DOHH2 (cell line): ENCODE measurements around the gene ZNF467.

Source experiments
- H3F3A ChIP-seq: fragments of 200-600 bp; sonication (generic), shearing (Covaris generic); 2 replicates; pipeline ENCODE4 v1.6.0; 2016; ENCODE audit warnings: antibody characterized with exemption, mild to moderate bottlenecking; ENCODE audit not compliant: control insufficient read depth, insufficient read depth
- H3K27ac ChIP-seq: fragments of 200-600 bp; sonication (generic); 2 replicates; pipeline ENCODE4 v1.5.1; 2014; ENCODE audit warnings: low read depth, mild to moderate bottlenecking, low read length, moderate library complexity
- H3K27me3 ChIP-seq: fragments of 200-600 bp; sonication (generic); 2 replicates; pipeline ENCODE4 v1.6.1; 2014; ENCODE audit warnings: mild to moderate bottlenecking, low read length, mixed read lengths; ENCODE audit not compliant: control insufficient read depth
- H3K36me3 ChIP-seq: fragments of 200-600 bp; sonication (generic); 2 replicates; pipeline ENCODE4 v1.6.1; 2014; ENCODE audit warnings: mild to moderate bottlenecking, low read length, moderate library complexity, mixed read lengths; ENCODE audit not compliant: control insufficient read depth
- H3K4me1 ChIP-seq: fragments of 200-600 bp; sonication (generic); 2 replicates; pipeline ENCODE4 v1.6.1; 2014; ENCODE audit warnings: mild to moderate bottlenecking, low read length, mixed read lengths; ENCODE audit not compliant: control insufficient read depth
- H3K4me2 ChIP-seq: fragments of 200-600 bp; sonication (generic); 2 replicates; pipeline ENCODE4 v1.6.0; 2014; ENCODE audit warnings: mild to moderate bottlenecking, low read length, moderate library complexity
- H3K4me3 ChIP-seq: fragments of 200-600 bp; sonication (generic); 2 replicates; pipeline ENCODE4 v1.5.1; 2014; ENCODE audit warnings: mild to moderate bottlenecking, low read length, mixed read lengths
- H3K79me2 ChIP-seq: fragments of 200-600 bp; sonication (generic); 2 replicates; pipeline ENCODE4 v1.6.1; 2014; ENCODE audit warnings: mild to moderate bottlenecking, low read length, mixed read lengths; ENCODE audit not compliant: control insufficient read depth
- H3K9me2 ChIP-seq: fragments of 200-600 bp; sonication (generic); replicated peaks from 2 replicates; pipeline ENCODE4 v1.6.1; 2014; ENCODE audit warnings: mild to moderate bottlenecking, low read length, mixed read lengths; ENCODE audit not compliant: control insufficient read depth
- H3K9me3 ChIP-seq: fragments of 200-600 bp; sonication (generic); 2 replicates; pipeline ENCODE4 v1.6.1; 2014; ENCODE audit warnings: antibody characterized with exemption, low read length, mixed read lengths; ENCODE audit not compliant: control insufficient read depth, insufficient read depth
- H4K20me1 ChIP-seq: fragments of 200-600 bp; sonication (generic); 2 replicates; pipeline ENCODE4 v1.6.0; 2014; ENCODE audit warnings: low read depth, mild to moderate bottlenecking, antibody characterized with exemption, low read length, moderate library complexity; ENCODE audit not compliant: control insufficient read depth, insufficient read depth
- CTCF ChIP-seq: fragments of 200-600 bp; sonication (generic); IDR thresholded peaks from one replicate; pipeline ENCODE4 v1.5.1; 2014; ENCODE audit warnings: antibody characterized with exemption, mild to moderate bottlenecking, low read depth, low read length; ENCODE audit not compliant: poor library complexity, severe bottlenecking
- EZH2phosphoT487 ChIP-seq: fragments of 200-600 bp; sonication (generic); IDR thresholded peaks from 2 replicates; pipeline ENCODE4 v1.6.1; 2017; ENCODE audit warnings: borderline replicate concordance, mild to moderate bottlenecking, antibody characterized with exemption, low read length, moderate library complexity, mixed read lengths

The ZNF467 gene

GRCh38 chr7:149814494-149814893 lies 41.1 kb upstream of the ZNF467 start:
- Histone ChIP-seq H3K27me3 (no peaks in the 10 kb centered on the region), H3K27ac (no peak overlapping the region), H3K4me2 (no peak overlapping the region), H3K9me3 (no peaks in the 10 kb centered on the region), H3K4me3 (no peak overlapping the region), H3K79me2 (no peaks in the 10 kb centered on the region), H3K4me1 (no peaks in the 10 kb centered on the region), H4K20me1 (0 out of 2 replicates have a peak, but pooled peaks cover 3% of the 10 kb centered on the region), H3K36me3 (no peaks in the 10 kb centered on the region), H3F3A (no peaks in the 10 kb centered on the region), H3K9me2 (no peaks in the 10 kb centered on the region)
- TF ChIP-seq EZH2phosphoT487 (no peak), CTCF (no peak)

- Histone ChIP-seq H3K4me3 (no peak overlapping the region), H3F3A (no peaks in the 10 kb centered on the region), H3K9me3 (no peaks in the 10 kb centered on the region), H3K79me2 (no peaks in the 10 kb centered on the region), H3K4me2 (no peak overlapping the region), H4K20me1 (0 out of 2 replicates have a peak, but pooled peaks cover 3% of the 10 kb centered on the region), H3K27me3 (no peaks in the 10 kb centered on the region), H3K27ac (no peak overlapping the region), H3K36me3 (no peaks in the 10 kb centered on the region), H3K9me2 (no peaks in the 10 kb centered on the region), H3K4me1 (no peaks in the 10 kb centered on the region)
- TF ChIP-seq CTCF (no peak), EZH2phosphoT487 (no peak)
These were observed 40.1 kb upstream of the ZNF467 start for GRCh38 chr7:149813254-149814035.

- Histone ChIP-seq H3F3A (no peaks in the 10 kb centered on the region), H3K27me3 (no peaks in the 10 kb centered on the region), H3K4me3 (no peak overlapping the region), H3K4me2 (no peak overlapping the region), H3K79me2 (no peaks in the 10 kb centered on the region), H3K9me3 (no peaks in the 10 kb centered on the region), H3K9me2 (no peaks in the 10 kb centered on the region), H3K36me3 (no peaks in the 10 kb centered on the region), H4K20me1 (0 out of 2 replicates have a peak, but pooled peaks cover 6% of the 10 kb centered on the region), H3K27ac (no peak overlapping the region), H3K4me1 (no peaks in the 10 kb centered on the region)
- TF ChIP-seq CTCF (no peak), EZH2phosphoT487 (no peak)
These were observed 38.6 kb upstream of the ZNF467 start for GRCh38 chr7:149811831-149812490.
